NCI-H2171 (cell line): Measurements from ENCODE around the gene UBE2QL1.

Experiments used
- DNase-seq: peaks from one replicate; lab custom pipeline; 2025; lab: John Stamatoyannopoulos, UW

Gene UBE2QL1

DNA sequence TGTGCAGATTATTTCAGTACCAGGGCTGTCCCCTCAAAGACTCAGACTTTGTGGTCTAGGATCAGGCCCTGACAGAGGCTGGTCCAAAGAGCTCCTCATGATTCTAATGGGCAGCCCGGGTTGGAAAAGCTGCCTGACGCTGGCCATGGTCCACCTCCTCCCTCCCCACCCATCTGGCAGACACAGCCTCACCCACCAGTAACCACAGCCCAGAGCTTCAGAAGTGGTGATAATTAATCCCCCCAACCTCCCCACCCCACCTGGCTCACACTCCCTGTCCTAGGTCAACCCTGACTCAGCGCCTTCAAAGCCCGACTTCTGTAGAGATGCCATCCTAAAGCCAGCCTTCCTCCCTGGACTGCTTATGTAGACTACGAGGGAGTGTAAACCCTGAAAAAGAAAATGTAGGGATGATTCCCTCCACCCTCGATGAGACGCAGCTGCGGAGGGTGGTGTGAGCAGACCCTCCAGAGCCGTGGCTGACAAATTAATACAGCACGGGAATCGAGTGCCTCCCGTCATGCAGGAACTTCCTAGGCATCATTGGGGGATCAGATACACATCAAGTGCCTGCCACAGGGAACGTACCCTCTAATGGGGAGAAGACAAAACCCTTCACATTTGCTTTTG is 7.0 kb downstream of the UBE2QL1 start:
- DNase-seq, result no peak

DNA sequence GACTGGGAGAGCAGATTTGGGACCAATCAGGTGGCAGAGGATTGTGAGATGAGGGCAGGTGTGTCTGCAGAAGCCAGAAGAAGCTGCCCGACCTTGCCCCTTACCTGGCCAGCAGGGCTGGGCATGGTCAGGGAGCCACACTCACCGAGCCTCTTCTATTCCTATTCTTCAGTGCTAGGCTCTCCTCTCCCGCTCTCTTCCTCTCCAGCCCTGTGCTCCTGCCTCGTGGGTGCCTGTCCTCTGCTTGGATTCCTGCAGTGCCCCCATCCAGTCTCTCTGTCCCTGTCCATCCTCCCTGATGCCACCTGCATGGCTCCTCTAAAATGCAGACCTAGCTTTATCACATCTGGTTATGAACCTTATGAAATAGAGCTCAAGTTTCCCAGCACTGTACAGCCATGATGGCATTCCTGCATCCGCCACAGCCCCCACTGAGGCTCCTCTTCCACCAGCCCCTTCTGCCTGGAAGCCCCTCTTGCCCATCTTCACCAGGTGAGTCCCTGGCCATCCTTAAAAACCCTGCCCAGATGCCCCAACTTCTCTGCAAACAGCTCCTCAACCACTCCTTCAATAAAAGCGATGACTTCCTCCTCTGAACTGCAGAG is 8.2 kb downstream of the UBE2QL1 start:
- no peak for DNase-seq

DNA sequence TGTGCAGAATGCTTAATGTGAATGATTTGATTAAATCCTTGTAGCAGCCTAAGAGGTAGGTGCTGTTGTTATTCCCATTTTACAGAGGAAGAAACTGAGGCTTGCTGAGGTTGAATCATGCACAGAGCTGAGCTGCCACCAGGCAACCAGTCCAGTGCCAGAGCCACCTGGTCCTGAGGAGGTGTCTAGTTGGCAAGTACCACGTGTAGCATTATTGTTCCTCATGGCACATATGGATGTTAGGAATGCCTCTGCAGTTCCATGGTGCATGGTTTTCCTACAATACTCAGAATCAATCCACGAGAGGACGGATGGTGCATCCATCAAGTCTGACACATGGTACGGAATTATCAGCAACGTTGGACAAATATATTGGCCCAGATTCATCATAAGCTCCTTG is 8.9 kb downstream of the UBE2QL1 start:
- no peak for DNase-seq

GRCh38 chr5:6458833-6459232 is 10.2 kb downstream of the UBE2QL1 start:
- no peak for DNase-seq

- DNase-seq, result no peak
Measured at GRCh38 chr5:6459896-6460295, 11.2 kb downstream of the UBE2QL1 start.

- DNase-seq, result no peak
Measured at GRCh38 chr5:6461006-6461405, 12.3 kb downstream of the UBE2QL1 start.

DNA sequence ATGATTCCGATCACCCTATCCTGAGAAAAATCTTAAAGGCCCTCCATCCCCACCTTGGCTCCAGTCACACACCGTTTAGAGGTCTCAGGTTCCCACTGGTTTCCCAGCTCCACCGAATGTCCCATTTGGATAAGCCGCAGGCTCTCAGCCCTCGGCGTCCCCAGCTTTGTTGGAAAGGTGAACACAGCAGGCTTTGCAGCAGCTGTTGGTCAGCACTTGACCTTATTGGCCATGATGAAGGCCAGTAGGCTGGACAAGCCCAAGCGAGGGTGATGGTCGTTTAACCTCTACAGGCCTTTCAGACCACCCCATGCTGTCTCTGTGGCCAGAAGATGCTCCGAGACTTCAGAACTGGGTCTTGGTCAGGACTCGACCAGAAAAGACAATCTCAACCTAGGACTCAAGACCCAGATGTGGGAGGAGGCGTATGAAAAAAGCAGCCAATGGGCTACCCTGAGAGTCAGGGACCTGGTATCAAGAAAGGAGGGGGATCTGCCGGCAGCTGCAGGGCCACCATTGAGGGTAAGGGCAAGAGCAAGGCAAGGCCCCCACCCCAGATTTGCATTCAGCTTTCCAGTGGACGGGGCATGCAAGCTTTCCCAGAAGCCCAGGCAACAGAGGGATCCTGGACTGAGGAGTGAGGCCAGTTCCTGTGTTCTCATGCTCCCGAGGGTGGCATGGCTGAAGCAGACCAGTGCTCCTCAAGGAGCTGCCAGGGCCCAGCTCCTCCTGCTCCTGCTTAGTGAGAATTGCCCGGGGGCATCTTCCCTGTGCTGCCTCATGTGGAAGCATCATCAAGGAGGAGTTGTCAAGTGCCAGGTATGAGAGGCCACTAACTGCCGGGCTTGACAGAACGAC is 13.4 kb downstream of the UBE2QL1 start:
- DNase-seq, result no peak

DNA sequence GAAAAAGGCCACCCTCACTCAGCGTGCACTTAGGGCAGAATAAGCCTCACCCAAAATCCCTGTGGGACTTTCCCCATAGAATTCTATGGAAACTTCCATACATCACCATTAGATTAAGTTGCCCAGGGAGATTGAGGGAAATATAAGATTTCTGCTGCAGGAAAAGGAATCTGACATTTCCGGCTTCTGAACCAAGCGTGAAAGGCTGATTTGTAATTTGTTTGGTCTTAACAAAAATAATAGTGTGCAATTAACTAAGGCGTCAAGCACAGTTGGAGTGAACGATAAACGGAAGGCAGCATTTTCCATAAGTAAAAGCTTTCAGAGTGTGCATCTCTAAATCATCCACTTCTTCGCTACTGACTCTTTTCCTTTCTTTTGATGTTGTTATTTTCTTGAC is 14.0 kb downstream of the UBE2QL1 start:
- DNase-seq, result no peak

DNA sequence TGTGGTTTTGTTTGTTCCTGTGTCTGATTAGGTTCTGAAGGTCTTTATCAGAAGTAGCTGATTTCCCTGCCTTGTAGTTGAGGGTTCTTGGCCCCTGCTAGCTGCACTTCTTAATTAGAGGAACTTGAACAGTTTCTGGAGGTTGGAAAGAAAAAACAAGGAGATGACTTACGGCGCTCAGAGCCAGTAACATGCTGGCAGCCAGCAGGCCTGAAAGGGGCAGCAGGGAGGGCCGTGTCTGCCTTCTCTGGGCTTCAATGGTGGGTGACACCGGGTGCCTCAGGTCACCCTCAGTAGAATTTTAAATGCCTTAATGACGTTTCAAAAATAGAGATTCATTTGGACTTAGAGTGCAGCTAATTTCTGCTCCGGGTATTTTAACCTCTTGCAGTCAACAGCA is 15.8 kb downstream of the UBE2QL1 start:
- no peak for DNase-seq

DNA sequence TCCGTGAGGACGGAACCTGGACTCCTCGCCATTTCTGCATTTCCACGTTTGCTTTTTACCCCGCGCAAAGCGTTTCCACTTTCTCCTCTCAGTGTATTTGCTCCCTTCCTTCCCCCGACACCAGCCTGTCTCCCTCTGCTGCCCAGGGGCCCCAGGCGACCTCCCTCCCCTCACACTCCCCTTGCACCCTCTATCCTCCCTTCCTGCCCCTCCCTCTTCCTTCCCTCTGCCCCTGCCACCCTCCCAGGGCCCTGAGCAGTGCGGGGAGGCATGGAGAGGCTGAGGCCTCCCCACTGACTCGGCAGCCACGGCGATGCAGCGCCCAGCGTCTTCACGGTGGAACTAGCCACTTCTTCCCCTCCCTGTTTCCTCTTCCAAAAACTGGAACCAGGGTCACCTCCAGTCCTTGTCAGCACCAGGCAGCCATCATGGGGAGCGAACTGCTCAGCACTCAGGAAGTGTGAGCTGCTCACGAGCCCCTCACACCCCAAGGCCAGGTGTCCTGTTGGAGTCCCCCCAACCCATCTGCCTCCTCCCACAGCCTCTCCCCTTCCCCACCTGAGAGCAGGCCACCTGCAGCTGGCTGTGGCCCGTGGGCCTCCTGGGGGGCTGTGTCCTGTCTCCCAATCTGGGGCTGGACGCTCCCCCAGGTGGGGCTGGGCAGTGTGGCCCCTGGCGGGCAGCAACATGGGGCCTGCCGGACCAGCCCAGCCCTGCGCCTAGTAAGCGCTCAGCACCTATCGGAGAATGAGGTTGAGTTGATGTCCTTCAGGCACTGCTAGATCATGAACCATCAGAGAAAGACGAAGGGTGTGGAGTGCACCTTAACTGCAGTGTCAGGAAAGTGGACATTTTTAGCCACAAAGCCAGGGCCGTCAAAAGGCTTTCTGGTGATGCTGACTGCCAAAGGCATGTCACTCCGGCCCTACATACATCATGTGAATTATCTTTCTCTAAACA is 17.5 kb downstream of the UBE2QL1 start:
- DNase-seq, result no peak

DNA sequence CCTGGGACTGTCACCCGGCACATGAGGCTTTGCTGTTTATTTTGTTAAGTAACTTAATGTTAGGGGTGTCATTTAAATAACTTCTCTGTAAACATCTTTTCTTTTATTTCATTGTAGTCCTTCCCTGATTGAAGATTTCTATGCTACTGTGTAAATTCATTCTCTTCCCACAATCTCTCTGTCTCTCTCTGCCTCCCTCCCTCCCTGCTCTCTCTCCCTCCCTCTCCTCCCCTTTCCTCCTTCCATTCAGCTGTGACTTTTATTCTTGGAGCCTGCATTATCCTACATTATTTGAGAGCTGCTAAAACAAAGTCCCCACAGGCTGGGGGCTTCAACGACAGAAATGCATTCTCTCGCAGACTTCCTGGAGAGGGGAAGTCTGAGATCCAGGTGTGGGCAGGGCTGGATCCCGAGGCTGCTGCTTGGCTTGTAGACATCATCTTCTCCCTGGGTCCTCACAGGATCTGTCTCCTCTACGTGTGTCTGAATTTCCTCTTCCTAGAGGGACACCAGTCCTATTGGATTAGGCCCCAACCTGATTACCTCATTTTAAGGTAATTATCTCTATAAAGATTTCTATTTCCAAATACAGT is 18.4 kb downstream of the UBE2QL1 start:
- DNase-seq, result no peak

- DNase-seq, result no peak
Measured at GRCh38 chr5:6467591-6467990, 18.9 kb downstream of the UBE2QL1 start.

DNA sequence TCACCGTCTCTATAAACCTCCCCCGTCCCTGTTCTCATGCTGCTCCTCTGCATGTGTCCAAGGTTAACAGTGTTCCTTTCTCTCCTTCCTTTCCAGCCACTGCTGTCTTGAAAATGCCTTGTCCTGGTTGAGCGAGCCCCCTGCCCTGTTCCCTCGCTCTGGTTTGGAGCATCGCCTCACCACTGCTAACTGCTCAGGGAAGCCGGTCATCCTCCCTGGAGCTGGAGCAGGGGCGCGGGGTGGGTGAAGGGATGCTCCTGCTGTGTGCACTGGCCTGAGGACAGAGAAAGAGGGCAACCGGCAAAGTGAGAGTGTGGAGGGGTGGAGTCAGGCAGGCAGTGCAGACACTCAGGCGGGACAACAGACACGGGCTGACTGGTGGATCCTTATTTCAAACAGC is 19.4 kb downstream of the UBE2QL1 start:
- DNase-seq, result no peak

GRCh38 chr5:6468870-6469269 is 20.2 kb downstream of the UBE2QL1 start:
- no peak for DNase-seq

DNA sequence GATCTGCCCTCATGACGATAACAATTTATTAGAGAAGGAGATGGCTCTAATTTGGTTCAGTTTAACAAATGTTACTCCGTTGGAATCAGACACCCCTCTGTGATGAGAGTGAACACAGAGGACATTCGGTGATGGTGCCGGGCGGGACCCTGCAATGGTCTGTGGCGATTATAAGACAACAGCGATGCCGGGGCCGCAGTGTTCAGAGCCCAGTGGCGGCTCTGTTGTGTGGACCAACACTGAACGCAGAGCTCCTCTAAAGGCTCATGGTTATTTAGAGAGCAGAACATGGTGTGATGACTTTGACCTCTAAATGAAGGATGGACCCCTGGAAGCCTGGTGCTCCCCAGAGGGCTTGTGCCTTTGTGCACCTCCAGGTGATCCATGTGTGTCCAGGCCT is 21.2 kb downstream of the UBE2QL1 start:
- no peak for DNase-seq

DNA sequence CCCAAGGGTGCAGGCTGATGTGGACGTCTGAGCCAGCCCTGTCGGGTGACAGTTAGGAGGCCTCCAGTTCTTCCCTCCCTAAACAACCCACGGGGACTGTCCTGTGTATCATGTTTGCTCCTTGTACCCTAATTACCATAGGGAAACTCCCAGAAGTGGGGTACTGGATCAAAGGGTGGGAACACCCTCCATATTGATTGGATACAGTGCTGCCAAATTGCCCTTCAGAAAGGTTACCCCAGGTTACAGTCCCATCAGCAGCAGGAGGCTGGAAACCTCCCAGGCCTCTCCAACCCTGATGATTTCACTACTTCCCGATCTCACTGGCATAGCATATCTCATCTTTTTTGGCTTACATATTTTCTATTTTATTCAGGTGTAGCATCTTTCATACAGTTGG is 22.0 kb downstream of the UBE2QL1 start:
- DNase-seq, result no peak

DNA sequence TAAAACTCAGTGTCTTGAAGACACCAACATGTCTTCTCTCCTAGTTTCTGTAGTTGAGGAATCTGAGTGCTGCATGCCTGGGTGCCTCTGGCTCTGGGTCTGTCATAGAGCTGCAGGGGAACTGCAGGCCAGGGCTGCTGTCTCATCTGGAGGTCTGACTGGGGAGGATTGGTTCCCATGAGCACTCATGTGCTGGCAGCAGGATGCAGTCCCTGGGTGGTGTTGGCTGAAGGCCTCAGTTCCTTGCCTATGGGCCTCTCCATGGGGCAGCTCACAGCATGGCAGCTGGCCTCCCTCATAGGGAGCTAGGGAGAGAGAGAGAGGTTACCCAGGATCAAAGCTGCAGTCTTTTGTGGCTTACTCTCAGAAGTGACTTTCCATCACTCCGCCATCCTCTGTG is 22.6 kb downstream of the UBE2QL1 start:
- DNase-seq, result no peak

DNA sequence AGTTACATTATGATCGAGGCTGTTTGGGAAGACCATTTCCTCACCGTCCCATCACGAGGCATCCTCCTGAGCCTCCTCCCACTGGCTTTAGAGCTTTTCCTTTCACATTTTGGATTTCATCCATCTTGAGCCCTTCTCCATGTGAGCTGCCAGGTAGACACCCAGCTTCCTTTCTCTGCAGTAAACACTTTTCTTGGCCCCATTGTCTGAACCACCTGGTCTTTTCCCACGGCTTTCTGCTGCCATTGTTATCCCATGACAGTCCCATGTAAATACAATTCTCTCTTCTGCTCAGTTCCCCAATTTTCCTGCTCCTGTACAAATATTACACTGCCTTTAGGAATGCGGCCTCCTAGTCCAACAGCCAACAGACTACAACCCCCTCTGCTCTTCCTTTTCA is 24.1 kb downstream of the UBE2QL1 start:
- no peak for DNase-seq

DNA sequence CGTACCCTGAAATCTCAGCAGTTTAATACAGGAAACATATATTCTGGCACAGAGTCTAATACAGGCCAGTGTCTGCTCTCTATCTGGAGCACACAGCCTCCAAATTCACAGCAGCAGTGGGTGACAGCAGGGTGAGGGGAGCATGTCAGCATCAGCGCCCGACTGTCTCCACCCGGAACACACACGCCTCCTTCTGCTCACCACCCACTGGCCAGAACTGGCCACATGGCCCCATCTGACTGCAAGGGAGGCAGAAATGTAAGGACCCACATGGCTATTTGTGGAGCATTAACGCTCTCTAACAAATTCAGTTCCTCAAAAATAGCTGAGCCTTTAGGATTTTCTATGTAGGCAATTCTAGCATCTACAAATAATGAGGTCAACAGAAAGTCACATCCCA is 24.6 kb downstream of the UBE2QL1 start:
- no peak for DNase-seq

GRCh38 chr5:6475626-6476312 is 27.1 kb downstream of the UBE2QL1 start:
- no peak for DNase-seq

DNA sequence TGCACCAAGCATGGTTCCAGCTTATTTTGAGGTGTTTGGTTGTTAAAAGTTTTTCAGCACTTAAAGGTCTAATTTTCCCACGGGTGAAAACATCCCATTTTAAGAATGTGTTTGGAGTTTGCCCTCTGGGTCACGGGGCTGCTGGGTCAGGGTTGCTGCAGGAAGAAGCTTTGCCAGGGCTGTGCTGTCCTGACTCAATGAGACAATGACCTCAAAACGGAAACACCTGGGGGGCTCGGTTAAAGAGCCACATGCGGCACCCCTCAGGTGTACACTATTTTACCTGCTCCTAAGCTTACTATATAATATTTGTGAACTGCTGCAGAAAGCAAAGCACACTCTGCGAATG is 27.6 kb downstream of the UBE2QL1 start:
- DNase-seq, result no peak
